ENCODE measurements around the gene BCS1L. TPM values are rescaled to one million over a fixed set of nuclear protein-coding genes. Genes with fewer than 3 reads are reported as not detected.

BCS1L gene
- total RNA-seq: 23.4 TPM

- DNase-seq: peak; percentile 91
Observed at GRCh38 chr2:218659258-218659987, at the start of gene BCS1L, which contains the start of gene ZNF142. BCS1L (plus strand) TSS chr2:218659683; CDS start chr2:218660988, 1,305 bp downstream. ZNF142 (minus strand) TSS chr2:218659623; CDS start chr2:218656429, 3,194 bp downstream.

- no peak for DNase-seq
Observed at GRCh38 chr2:218615868-218616315, 43.6 kb upstream of the BCS1L start.

GRCh38 chr2:218618102-218618860 is 41.2 kb upstream of the BCS1L start:
- DNase-seq: no peak

- no peak for DNase-seq
Observed at GRCh38 chr2:218621007-218621406, 38.5 kb upstream of the BCS1L start.

GRCh38 chr2:218622606-218623365 is 36.7 kb upstream of the BCS1L start:
- no peak for DNase-seq

GRCh38 chr2:218623366-218623705 is 36.1 kb upstream of the BCS1L start:
- no peak for DNase-seq

- DNase-seq: no peak
Observed at GRCh38 chr2:218626369-218626768, 33.1 kb upstream of the BCS1L start.

- no peak for DNase-seq
Observed at GRCh38 chr2:218627939-218628338, 31.5 kb upstream of the BCS1L start.

- no peak for DNase-seq
Observed at GRCh38 chr2:218631837-218632236, 27.6 kb upstream of the BCS1L start.

- DNase-seq: no peak
Observed at GRCh38 chr2:218635719-218636118, 23.8 kb upstream of the BCS1L start.

- no peak for DNase-seq
Observed at GRCh38 chr2:218638372-218638771, 21.1 kb upstream of the BCS1L start.

GRCh38 chr2:218642121-218642656 is 17.3 kb upstream of the BCS1L start:
- DNase-seq: no peak

- DNase-seq: no peak
Observed at GRCh38 chr2:218642786-218643185, 16.7 kb upstream of the BCS1L start.

- no peak for DNase-seq
Observed at GRCh38 chr2:218643751-218644310, 15.7 kb upstream of the BCS1L start.

- DNase-seq: no peak
Observed at GRCh38 chr2:218644721-218645120, 14.8 kb upstream of the BCS1L start.

GRCh38 chr2:218645126-218645525 is 14.4 kb upstream of the BCS1L start:
- DNase-seq: no peak

- DNase-seq: no peak
Observed at GRCh38 chr2:218648088-218648786, 11.2 kb upstream of the BCS1L start.

- no peak for DNase-seq
Observed at GRCh38 chr2:218648787-218649100, 10.7 kb upstream of the BCS1L start.

- DNase-seq: no peak
Observed at GRCh38 chr2:218655751-218656150, 3.7 kb upstream of the BCS1L start.

GRCh38 chr2:218658671-218659257 is 719 bp upstream of the BCS1L start:
- no peak for DNase-seq

GRCh38 chr2:218659988-218660358 is 490 bp downstream of the BCS1L start:
- DNase-seq: no peak

- no peak for DNase-seq
Observed at GRCh38 chr2:218662377-218662776, 2.9 kb downstream of the BCS1L start.
